Testis (tissue), 2 donors: ENCODE data around the gene CASK.

Experiments
- CTCF ChIP-seq, 3 experiments: fragments of 450-650 bp in 2 of 3; fragments of 200-600 bp in 1 of 3; sonication (generic) in 1 of 3; IDR thresholded peaks; one replicate each; pipeline ENCODE4 v1.5.1; 2016 to 2019; ENCODE audit warnings: antibody characterized with exemption in 3 of 3, mild to moderate bottlenecking in 2 of 3, moderate library complexity in 1 of 3
- POLR2A ChIP-seq: fragments of 450-650 bp; IDR thresholded peaks from one replicate; pipeline ENCODE4 v1.6.1; 2017; ENCODE audit warnings: antibody characterized with exemption, mild to moderate bottlenecking, moderate library complexity

- TF ChIP-seq CTCF (IDR thresholded peaks at IDR 0.05) = no peak
- TF ChIP-seq POLR2A = no peak
These were observed 432.9 kb downstream of the CASK start for GRCh38 chrX:41490446-41490845.
